Endothelial cell (in vitro differentiated cells): ENCODE data around the gene C8G. TPM values are rescaled to one million over a fixed set of nuclear protein-coding genes. Genes with fewer than 3 reads are reported as not detected.
A peak's percentile ranks its signal among the peaks of the same experiment; 100 is the strongest.

Source experiments
- DNase-seq: peaks from one replicate; pipeline ENCODE4 v3.0.0; 2021; ENCODE audit warnings: low spot score
- H3K27ac Mint-ChIP-seq: one replicate; pipeline ENCODE4 v1.8.0; 2021; ENCODE audit warnings: mixed read lengths, inconsistent platforms; ENCODE audit not compliant: unreplicated experiment
- H3K27me3 Mint-ChIP-seq: one replicate; pipeline ENCODE4 v1.8.0; 2021; ENCODE audit warnings: mild to moderate bottlenecking, moderate library complexity, mixed read lengths, inconsistent platforms; ENCODE audit not compliant: unreplicated experiment
- H3K36me3 Mint-ChIP-seq: one replicate; pipeline ENCODE4 v1.8.0; 2021; ENCODE audit warnings: mild to moderate bottlenecking, low read depth, mixed read lengths, inconsistent platforms; ENCODE audit not compliant: unreplicated experiment
- H3K4me1 Mint-ChIP-seq: one replicate; pipeline ENCODE4 v1.8.0; 2021; ENCODE audit warnings: mild to moderate bottlenecking, mixed read lengths, inconsistent platforms; ENCODE audit not compliant: unreplicated experiment
- H3K4me3 Mint-ChIP-seq: one replicate; pipeline ENCODE4 v1.8.0; 2021; ENCODE audit warnings: mild to moderate bottlenecking, mixed read lengths, inconsistent platforms; ENCODE audit not compliant: unreplicated experiment
- H3K9me3 Mint-ChIP-seq: one replicate; pipeline ENCODE4 v1.8.0; 2021; ENCODE audit warnings: mixed read lengths, inconsistent platforms; ENCODE audit not compliant: unreplicated experiment
- CTCF ChIP-seq: fragments of 200-600 bp; sonication (generic); IDR thresholded peaks from one replicate; pipeline ENCODE4 v1.5.0; 2021; ENCODE audit warnings: antibody characterized with exemption; ENCODE audit not compliant: unreplicated experiment
- total RNA-seq: library from RNA; stranded (reverse); fragmentation: NEBNext Ultra II Directional; extraction: Animal tissue kit (Norgen Biotek cat#: 25700); gene quantifications from one replicate; pipeline ENCODE4 v1.2.1, GENCODE V29; 2021; ENCODE audit not compliant: unreplicated experiment

Gene C8G
- total RNA-seq, 1 donor from 2014 or later, result 1.1 TPM

DNA sequence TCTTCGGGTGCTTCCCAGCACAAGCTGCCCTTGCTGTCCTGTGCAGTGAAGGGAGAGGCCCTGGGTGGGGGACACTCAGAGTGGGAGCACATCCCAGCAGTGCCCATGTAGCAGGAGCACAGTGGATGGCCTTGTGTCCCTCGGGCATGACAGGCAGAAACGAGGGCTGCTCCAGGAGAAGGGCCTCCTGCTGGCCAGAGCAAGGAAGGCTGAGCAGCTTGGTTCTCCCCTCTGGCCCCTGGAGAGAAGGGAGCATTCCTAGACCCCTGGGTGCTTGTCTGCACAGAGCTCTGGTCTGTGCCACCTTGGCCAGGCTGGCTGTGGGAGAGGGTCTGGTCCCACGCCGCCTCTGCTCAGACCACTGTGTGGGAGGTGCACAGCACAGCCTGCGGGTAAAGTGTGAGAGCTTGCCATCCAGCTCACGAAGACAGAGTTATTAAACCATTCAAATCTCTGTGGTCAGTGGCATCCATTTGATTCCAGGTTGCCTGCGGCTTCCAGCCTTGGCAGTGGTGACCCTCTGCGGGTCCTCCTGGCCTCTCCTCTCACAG, 18.8 kb upstream of the C8G start:
- DNase-seq, result no peak

GRCh38 chr9:136926749-136927148, 18.3 kb upstream of the C8G start:
- no peak for TF ChIP-seq CTCF
- Mint-ChIP-seq H3K36me3 (peaks cover 16% of the 10 kb centered on the region), H3K4me3 (peak overlapping the region; percentile 32), H3K27me3 (peaks cover 3% of the 10 kb centered on the region), H3K9me3 (no peaks in the 10 kb centered on the region), H3K4me1 (peaks cover 20% of the 10 kb centered on the region), H3K27ac (no peak overlapping the region)
- DNase-seq, result no peak

More for the DNA sequence above, 18.8 kb upstream of the C8G start:
- Mint-ChIP-seq H3K27me3 (peaks cover 3% of the 10 kb centered on the region), H3K36me3 (peaks cover 16% of the 10 kb centered on the region), H3K27ac (no peak overlapping the region), H3K4me1 (peaks cover 20% of the 10 kb centered on the region), H3K4me3 (no peak overlapping the region), H3K9me3 (no peaks in the 10 kb centered on the region)
- TF ChIP-seq CTCF, result no peak

DNA sequence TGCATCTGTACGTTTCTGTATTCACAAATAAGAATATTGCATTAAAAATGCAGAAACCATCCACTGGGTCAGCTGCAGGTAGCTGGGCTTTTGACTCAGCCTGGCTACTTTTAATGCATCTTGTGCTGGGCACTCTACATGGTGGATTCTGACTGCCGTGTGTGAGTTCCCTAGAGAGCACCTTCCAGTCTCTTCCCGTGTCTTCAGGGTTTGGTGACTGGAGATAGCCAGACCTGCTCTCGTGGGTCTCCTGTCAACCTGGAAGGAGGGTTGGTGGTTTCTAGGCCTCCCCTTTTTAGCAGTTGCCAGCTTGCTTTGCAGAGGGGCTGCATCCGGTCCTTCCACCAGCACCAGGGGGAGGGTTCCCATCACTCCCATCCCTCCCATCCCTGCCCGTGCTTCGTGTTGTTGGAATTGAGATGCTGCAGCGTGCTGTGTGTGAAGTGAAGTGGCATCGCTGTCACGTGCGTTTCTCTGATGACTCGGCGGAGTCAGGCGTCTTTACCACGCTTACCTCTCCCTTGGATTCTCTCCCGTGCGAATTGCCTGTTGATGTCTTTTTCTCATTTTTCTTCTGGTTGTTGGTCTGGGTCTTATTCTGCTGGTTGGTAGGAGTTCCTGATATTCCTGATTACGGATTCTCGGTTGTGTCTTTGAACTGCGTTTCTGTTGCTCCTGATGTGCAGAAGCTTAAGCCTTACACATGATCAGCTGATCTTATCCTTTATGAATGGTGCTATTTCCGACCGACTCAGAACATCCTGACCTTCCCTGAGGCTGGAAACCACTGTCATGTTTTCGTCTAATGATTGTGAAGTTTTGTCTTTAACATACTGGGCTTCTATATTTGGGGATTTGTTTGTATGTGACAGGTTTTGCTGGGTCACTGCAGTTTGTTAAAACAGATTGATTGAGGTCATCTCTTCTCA, 17.4 kb upstream of the C8G start:
- peak overlapping the region; percentile 17 for H3K27ac Mint-ChIP-seq
- no peaks in the 10 kb centered on the region for H3K9me3 Mint-ChIP-seq
- peaks cover 16% of the 10 kb centered on the region for H3K36me3 Mint-ChIP-seq
- peaks cover 20% of the 10 kb centered on the region for H3K4me1 Mint-ChIP-seq
- DNase-seq, result no peak
- no peak for TF ChIP-seq CTCF
- peak overlapping the region; percentile 33 for H3K4me3 Mint-ChIP-seq
- H3K27me3 Mint-ChIP-seq, result peaks cover 3% of the 10 kb centered on the region

DNA sequence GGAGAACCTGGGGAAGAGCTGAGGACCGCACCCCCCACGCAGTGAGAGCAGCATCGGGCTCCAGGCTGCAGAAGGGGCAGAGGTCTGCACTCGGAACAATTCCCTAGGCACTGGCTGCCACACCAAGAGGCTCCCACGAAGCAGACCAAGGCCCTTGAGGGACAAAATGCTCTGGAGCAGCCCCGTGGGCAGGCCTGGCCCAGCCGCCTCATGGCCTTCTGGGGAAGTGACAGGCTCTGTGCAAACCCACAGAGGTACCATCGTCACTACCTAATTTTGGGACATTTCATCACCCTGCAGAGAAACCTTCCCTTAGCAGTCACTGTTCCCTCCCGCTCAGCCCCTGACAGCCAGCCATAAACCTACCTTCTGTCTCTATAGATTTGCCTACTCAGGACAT, 16.5 kb upstream of the C8G start:
- H3K4me3 Mint-ChIP-seq, result peak overlapping the region; percentile 14

More for the DNA sequence above, 16.5 kb upstream of the C8G start:
- DNase-seq, result no peak
- no peaks in the 10 kb centered on the region for H3K9me3 Mint-ChIP-seq
- peak overlapping the region; percentile 65 for H3K27ac Mint-ChIP-seq
- peaks cover 22% of the 10 kb centered on the region for H3K36me3 Mint-ChIP-seq
- no peak for TF ChIP-seq CTCF
- H3K4me1 Mint-ChIP-seq, result peaks cover 20% of the 10 kb centered on the region
- H3K27me3 Mint-ChIP-seq, result peaks cover 3% of the 10 kb centered on the region
